Testis (tissue), 3 donors: ENCODE data around the gene ZNF367. TPM values are rescaled to one million over a fixed set of nuclear protein-coding genes. Genes with fewer than 3 reads are reported as not detected.
"Not testable (repeated sequence)": the region's sequence is repeated elsewhere in the genome, so short reads cannot be mapped to it uniquely, and the experiment has no call there.

Source experiments
- DNase-seq: peaks from one replicate; pipeline ENCODE4 v3.0.0-alpha.2; 2019
- H3K27ac ChIP-seq, 2 donors: fragments of 200-600 bp; sonication (generic); one replicate each; pipeline ENCODE4 v1.5.1; 2019
- H3K27me3 ChIP-seq: fragments of 200-600 bp; sonication (generic); one replicate; pipeline ENCODE4 v1.5.1; 2019
- H3K36me3 ChIP-seq: fragments of 200-600 bp; sonication (generic); one replicate; pipeline ENCODE4 v1.5.1; 2017; ENCODE audit warnings: low read depth; ENCODE audit errors: missing control alignments
- H3K4me1 ChIP-seq: fragments of 200-600 bp; sonication (generic); one replicate; pipeline ENCODE4 v1.5.1; 2019
- H3K4me3 ChIP-seq, 2 donors: fragments of 200-600 bp; sonication (generic); one replicate each; pipeline ENCODE4 v1.5.1; 2017 to 2019
- H3K9me3 ChIP-seq: fragments of 200-600 bp; sonication (generic); one replicate; pipeline ENCODE4 v1.5.1; 2017
- POLR2A ChIP-seq: fragments of 450-650 bp; IDR thresholded peaks from one replicate; pipeline ENCODE4 v1.6.1; 2017; ENCODE audit warnings: antibody characterized with exemption, mild to moderate bottlenecking, moderate library complexity
- WGBS, 2 donors: methylation state at CpG; one replicate each; pipeline ENCODE4 v1.1.5; 2018; 5-methylcytosine and 5-hydroxymethylcytosine counted together
- intact Hi-C: fragments of 100-400 bp; cut with DNase I; formaldehyde crosslinking; loops from one replicate; pipeline ENCODE4 v1.15.1; 2023; ENCODE audit warnings: low total_unique reads
- polyA plus RNA-seq: library from polyadenylated mRNA; stranded (reverse); fragments of 350-450 nt; fragmentation: Illumina TruSeq; extraction: RNeasy Lipid Tissue Mini Kit (QIAGEN cat#74804); gene quantifications from one replicate; pipeline ENCODE4 v1.2.3, GENCODE V29; 2014; ENCODE audit warnings: low read depth, low replicate concordance; ENCODE audit not compliant: insufficient read depth
- total RNA-seq, 2 donors: library from RNA; depleted of rRNA; stranded (reverse); fragments of >200 nt; gene quantifications; one replicate each; pipeline ENCODE4 v1.2.3, GENCODE V29; 2016
- TF ChIP-seq, protein P1 (sequence below), 3 experiments: fragments of 450-650 bp in 2 of 3; fragments of 200-600 bp in 1 of 3; sonication (generic) in 1 of 3; IDR thresholded peaks; one replicate each; pipeline ENCODE4 v1.5.1; 2016 to 2019; ENCODE audit warnings: antibody characterized with exemption in 3 of 3, mild to moderate bottlenecking in 2 of 3, moderate library complexity in 1 of 3

The ZNF367 gene
- total and polyA plus RNA-seq, 3 donors from 2014 or later = 6.9 to 11.3 (median 10.6) TPM

DNA sequence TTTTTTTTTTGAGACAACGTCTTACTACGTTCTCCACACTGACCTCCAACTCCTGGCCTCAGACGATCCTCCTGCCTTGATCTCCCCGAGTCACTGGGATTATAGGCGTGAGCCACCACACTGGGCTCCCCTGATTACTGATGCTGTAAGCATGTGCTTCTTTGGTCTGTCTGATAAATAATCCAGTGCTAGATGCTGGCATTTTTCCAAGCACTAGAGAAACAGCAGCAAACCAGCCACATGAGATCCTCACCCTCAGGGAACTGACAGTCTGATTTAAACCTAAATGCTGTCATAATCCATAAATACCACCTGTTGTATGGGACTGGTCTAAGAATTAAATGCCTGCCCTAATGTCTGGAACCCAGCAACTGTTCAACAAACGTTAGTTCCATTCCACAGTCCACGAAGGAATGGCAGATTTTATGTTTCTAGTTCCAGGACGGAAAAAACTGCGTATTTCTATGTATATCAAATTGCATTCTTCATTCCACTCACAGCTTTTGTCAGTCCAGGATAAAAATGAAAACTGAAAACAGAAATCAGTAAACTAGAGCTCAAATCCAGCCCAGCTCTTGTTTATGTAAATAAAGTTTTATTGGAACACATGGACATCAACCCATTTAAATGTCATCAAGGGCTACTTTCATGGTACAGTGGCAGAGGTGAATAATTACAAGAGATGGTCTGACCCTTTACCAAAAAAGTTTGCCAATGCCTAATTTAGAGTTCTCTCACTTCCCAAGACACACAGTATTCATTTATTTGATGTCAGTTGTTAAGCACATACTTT, 54.8 kb downstream of the ZNF367 start:
- DNase-seq = no peak
- Histone ChIP-seq H3K36me3 (no peaks in the 10 kb centered on the region), H3K27me3 (no peaks in the 10 kb centered on the region), H3K4me1 (no peaks in the 10 kb centered on the region), H3K4me3 (no peak overlapping the region), H3K9me3 (no peaks in the 10 kb centered on the region), H3K27ac (no peak overlapping the region)
- intact Hi-C loops = no loop called here
- WGBS, 2 donors = 89 to 94% methylated on average over 9 of the region's 9 CpGs
- no peak for TF ChIP-seq POLR2A
- TF ChIP-seq, protein P1, sequence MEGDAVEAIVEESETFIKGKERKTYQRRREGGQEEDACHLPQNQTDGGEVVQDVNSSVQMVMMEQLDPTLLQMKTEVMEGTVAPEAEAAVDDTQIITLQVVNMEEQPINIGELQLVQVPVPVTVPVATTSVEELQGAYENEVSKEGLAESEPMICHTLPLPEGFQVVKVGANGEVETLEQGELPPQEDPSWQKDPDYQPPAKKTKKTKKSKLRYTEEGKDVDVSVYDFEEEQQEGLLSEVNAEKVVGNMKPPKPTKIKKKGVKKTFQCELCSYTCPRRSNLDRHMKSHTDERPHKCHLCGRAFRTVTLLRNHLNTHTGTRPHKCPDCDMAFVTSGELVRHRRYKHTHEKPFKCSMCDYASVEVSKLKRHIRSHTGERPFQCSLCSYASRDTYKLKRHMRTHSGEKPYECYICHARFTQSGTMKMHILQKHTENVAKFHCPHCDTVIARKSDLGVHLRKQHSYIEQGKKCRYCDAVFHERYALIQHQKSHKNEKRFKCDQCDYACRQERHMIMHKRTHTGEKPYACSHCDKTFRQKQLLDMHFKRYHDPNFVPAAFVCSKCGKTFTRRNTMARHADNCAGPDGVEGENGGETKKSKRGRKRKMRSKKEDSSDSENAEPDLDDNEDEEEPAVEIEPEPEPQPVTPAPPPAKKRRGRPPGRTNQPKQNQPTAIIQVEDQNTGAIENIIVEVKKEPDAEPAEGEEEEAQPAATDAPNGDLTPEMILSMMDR (IDR thresholded peaks at IDR 0.05) = no peak

DNA sequence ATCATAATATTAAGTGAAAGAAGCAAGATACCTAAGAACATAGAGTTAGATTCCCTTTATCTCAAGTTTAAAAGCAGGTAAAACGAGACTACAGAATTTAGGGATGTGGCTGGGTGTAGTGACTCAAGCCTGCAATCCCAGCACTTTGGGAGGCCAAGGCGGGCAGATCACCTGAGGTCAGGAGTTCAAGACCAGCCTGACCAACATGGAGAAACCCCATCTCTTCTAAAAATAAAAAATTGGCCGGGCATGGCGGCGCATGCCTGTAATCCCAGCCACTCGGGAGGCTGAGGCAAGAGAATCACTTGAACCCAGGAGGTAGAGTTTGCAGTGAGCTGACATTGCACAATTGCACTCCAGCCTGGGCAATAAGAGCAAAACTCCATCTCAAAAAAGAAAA, 56.1 kb downstream of the ZNF367 start:
- H3K4me1 ChIP-seq, H3K27me3 ChIP-seq, H3K4me3 ChIP-seq, H3K9me3 ChIP-seq, intact Hi-C loops, H3K27ac ChIP-seq, DNase-seq, H3K36me3 ChIP-seq: not testable (repeated sequence)
- 89 to 97% methylated on average over 6 of the region's 6 CpGs for WGBS, 2 donors

DNA sequence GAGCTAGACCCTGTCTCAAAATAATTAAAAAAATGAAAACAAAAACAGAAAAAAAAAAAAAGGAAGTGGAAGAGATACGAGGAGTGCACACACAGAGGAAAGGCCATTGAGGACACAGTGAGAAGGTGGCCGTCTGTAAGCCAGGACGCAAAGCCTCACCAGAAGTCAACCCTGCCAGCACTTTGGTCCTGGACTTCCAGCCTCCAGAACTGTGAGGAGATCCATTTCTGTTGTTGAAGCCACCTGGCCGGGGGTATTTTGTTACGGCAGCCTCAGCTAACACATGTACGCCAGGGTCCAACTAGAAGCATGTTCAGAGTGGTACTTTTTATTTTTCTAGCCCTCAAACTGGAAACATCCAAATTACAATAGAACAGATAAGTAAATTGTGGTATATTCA, 56.5 kb downstream of the ZNF367 start:
- no peaks in the 10 kb centered on the region for H3K36me3 ChIP-seq
- no peaks in the 10 kb centered on the region for H3K27me3 ChIP-seq
- TF ChIP-seq, protein P1 (IDR thresholded peaks at IDR 0.05) = no peak
- TF ChIP-seq POLR2A = no peak
- H3K4me1 ChIP-seq = no peaks in the 10 kb centered on the region
- H3K27ac ChIP-seq = no peak overlapping the region
- DNase-seq = no peak
- intact Hi-C loops = no loop called here
- WGBS, 2 donors = 92 to 95% methylated on average over 6 of the region's 6 CpGs
- no peak overlapping the region for H3K4me3 ChIP-seq
- H3K9me3 ChIP-seq = no peaks in the 10 kb centered on the region

DNA sequence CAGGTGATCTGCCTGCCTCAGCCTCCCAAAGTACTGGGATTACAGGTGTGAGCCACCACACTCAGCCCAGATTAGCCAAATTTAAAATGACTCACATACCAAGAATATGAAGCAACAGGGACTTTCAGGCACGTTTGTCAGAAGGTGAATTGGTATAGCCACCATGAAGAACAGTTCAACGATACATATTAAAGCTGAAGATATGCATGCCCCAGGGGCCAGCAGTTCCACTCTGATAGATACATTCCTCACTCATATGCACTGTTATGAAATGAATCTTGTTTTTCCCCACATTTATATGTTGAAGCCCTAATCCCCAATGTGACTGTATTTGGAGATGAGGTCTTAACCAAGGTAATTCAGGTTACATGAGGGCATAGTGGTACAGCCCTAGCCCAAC, 57.2 kb downstream of the ZNF367 start:
- TF ChIP-seq, protein P1 (IDR thresholded peaks at IDR 0.05) = no peak
- no peak for TF ChIP-seq POLR2A
- WGBS, 2 donors = 90 to 91% methylated on average over 2 of the region's 2 CpGs
- DNase-seq = no peak
- Histone ChIP-seq H3K4me1 (no peaks in the 10 kb centered on the region), H3K9me3 (no peaks in the 10 kb centered on the region), H3K27me3 (no peaks in the 10 kb centered on the region), H3K27ac (no peak overlapping the region), H3K4me3 (no peak overlapping the region), H3K36me3 (no peaks in the 10 kb centered on the region)
- intact Hi-C loops = no loop called here

DNA sequence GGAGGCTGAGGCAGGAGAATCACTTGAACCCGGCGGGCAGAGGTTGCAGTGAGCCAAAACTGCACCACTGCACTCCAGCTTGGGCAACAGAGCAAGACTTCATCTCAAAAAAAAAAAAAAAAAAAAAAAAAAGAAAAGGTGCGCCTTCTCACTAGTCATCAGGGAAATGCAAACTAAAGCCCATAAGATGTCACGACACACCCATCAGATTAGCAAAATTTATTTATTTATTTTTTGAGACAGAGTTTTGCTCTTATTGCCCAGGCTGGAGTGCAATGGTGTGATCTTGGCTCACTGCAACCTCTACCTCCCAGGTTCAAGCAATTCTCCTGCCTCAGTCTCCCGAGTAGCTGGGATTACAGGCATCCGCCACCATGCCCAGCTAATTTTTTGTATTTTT, 57.6 kb downstream of the ZNF367 start:
- H3K36me3 ChIP-seq, H3K4me3 ChIP-seq, H3K27me3 ChIP-seq, intact Hi-C loops, H3K4me1 ChIP-seq, H3K9me3 ChIP-seq, H3K27ac ChIP-seq, DNase-seq: not testable (repeated sequence)
- WGBS, 2 donors = 97 to 98% methylated on average over 6 of the region's 6 CpGs

DNA sequence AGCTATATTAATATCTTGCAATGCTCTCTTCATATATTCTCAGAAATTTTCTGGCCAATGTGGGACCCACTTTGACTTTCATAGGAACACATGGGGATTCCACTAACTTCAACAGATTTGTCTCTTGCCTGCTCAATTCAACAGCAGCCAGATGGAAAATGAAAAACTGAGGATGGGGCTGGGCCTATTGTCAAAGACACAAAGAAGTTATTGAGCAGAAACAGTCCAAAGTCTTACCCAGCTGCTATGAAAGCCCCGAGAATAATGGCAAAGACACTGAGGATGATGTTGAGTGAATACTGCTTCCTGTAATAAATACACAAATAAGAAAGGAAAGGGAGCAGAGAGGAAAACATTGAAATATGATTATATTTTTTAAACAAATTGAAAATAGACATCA, 67.3 kb downstream of the ZNF367 start:
- no peak overlapping the region for H3K27ac ChIP-seq

More for the DNA sequence above, 67.3 kb downstream of the ZNF367 start:
- DNase-seq = no peak
- intact Hi-C loops = no loop called here
- no peaks in the 10 kb centered on the region for H3K4me1 ChIP-seq
- 92 to 93% methylated on average over 1 of the region's 1 CpG for WGBS, 2 donors
- H3K9me3 ChIP-seq = no peaks in the 10 kb centered on the region
- no peaks in the 10 kb centered on the region for H3K36me3 ChIP-seq
- TF ChIP-seq POLR2A = no peak
- TF ChIP-seq, protein P1 (IDR thresholded peaks at IDR 0.05) = no peak
- no peaks in the 10 kb centered on the region for H3K27me3 ChIP-seq
- no peak overlapping the region for H3K4me3 ChIP-seq
